TTC549 (cell line): ENCODE measurements around the gene NRXN3.

Experiments
- FAIRE-seq: peaks from 2 replicates; lab custom pipeline; 2012; peaks lifted over from hg19 to GRCh38; lab: Jason Lieb, UNC

The NRXN3 gene

DNA sequence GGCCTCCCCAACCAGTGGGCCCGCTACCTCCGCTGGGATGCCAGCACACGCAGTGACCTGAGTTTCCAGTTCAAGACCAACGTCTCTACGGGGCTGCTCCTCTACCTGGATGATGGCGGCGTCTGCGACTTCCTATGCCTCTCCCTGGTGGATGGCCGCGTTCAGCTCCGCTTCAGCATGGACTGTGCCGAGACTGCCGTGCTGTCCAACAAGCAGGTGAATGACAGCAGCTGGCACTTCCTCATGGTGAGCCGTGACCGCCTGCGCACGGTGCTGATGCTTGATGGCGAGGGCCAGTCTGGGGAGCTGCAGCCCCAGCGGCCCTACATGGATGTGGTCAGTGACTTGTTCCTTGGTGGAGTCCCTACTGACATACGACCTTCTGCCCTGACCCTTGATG, 73.0 kb downstream of the NRXN3 start:
- FAIRE-seq: no peak

- FAIRE-seq: no peak
These were observed 75.1 kb downstream of the NRXN3 start for GRCh38 chr14:78245238-78245637.

- FAIRE-seq: no peak
These were observed 78.4 kb downstream of the NRXN3 start for GRCh38 chr14:78248501-78249090.

- FAIRE-seq: no peak
These were observed 81.1 kb downstream of the NRXN3 start for GRCh38 chr14:78251308-78251707.

DNA sequence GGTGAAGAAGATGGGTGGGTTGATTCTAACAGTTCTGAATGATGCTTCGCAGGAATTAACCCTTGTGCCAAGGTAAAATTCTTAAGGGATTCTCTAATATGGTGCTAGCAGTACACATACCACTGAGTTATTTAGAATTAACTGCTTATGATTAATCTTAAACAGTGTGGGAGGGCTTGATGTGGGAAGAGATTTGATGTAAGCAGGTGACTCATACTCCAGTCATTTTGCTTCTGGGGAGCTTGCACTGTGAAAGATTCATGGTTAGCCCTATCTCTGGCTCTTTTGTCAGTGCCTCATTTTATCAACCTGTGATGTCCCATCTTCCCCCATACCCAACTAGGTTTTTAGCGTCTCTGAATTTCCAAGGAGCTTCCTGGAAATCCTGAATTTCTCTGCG, 83.8 kb downstream of the NRXN3 start:
- no peak for FAIRE-seq

- FAIRE-seq: no peak
These were observed 84.8 kb downstream of the NRXN3 start for GRCh38 chr14:78254911-78255461.

DNA sequence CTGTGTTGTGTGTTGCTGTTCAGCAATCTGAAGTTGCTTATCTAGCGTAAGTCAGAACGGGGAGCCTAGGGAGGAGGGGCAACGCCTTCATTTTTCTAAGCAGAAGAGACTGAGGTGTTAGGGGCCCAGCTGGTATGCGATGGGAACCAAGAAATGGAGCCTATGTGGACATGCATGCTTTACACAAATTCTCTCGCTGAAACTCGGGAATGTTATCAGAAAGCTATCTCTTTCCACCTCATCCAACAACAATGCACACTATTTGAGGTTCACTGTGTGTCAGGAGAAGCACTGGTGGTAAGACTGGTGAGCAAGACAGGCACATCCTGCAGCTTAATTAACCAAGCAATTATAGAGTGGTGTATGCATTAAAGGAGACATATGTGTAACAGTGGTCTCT, 89.7 kb downstream of the NRXN3 start:
- no peak for FAIRE-seq

DNA sequence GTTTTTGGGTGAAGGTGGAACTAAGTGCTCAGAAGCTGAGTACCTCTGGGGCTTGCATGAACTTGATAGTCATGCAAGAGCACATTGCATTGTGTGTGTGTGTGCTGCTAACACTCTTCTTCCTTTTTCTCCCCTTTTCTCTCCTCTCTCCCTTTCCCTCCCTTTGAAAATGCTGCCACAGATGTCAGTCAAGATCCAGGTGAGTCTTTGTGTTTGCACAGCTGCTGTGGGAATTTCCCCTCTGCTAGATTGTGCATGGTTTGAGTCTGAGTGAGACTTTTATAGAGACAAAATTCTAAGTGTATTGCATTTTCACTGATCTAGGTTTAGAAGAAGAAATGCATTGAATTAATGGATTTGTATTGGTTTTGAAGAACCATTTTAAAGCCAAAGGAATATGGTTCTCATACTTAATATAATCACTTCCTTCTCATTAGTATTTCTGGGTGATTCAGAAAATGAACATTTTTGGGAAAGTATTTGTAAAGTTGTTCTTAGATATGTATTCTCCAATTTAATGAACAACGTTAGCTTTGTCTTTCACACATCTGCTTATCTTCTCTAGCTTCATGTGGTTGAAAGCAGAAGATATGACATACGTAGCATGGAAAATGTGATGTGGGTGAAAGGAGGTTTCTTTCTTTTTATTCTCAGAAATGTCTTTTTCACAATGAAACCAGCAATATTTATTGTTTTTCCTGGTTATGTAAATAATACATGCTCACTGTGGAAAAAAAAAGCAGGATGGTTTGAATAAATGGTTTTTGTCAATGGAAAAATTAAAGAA, 108.5 kb downstream of the NRXN3 start:
- no peak for FAIRE-seq

DNA sequence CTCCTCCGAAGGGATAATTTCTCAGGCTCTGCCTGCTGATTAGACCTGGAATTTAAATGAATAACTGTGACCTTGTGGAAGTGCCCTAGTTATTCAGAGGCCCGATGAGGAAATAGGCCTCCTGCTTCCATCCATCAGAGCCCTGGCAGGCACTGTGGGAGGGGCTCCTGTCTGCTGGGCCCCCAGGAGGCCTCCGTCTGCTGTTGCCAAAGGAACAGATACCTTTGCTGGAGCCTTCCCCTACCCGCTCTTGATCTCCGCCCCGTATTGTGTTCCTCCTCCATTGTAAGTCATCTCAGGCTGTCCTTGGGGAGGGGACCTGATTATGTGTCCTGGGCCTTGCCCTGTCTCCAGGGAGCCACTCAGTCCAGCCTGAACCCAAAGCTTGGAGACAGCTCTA, 112.3 kb downstream of the NRXN3 start:
- FAIRE-seq: no peak

- no peak for FAIRE-seq
These were observed 116.0 kb downstream of the NRXN3 start for GRCh38 chr14:78286210-78286609.

- no peak for FAIRE-seq
These were observed 121.8 kb downstream of the NRXN3 start for GRCh38 chr14:78292003-78292402.

DNA sequence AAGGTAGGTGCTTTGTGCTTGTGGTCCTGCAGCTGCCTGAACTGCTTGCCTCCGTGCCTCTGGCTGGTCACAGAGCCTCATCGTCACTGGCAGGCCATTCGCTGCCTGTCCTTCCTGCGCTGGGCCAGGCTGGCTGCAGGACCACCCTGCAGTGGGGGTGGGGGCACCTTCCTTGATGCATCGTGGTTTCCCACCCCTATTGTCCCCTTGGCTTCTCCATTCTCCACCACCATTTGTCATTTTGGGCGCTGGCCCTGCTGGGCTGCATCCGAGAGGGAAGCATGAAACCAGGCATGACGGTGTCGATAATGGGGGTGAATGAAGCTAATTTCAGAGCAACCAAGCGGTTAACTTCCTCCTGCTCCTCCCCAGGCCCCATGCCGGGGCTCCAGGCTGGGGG, 127.7 kb downstream of the NRXN3 start:
- FAIRE-seq: no peak

GRCh38 chr14:78298298-78298697, 128.1 kb downstream of the NRXN3 start:
- no peak for FAIRE-seq

- FAIRE-seq: no peak
These were observed 132.7 kb downstream of the NRXN3 start for GRCh38 chr14:78302841-78303240.

- no peak for FAIRE-seq
These were observed 137.5 kb downstream of the NRXN3 start for GRCh38 chr14:78307671-78308070.

DNA sequence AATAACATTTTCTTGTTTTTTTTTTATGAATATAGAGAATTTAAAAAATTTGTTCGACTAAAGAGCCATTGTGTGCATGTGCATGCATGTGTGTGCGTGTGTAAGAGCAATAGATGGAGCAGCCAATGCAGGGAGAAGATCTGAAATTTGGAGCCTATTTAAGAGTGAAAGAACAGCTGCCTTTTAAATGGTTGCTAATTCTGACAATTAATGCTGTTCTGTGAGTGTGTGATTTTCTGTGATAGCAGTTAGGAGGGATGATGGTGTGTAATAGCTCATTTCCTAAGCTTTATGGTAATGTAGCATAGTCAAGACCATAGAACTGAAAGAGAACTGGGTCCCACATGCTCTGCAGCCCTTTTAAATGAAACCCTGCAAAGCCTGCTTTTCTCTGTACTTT, 137.9 kb downstream of the NRXN3 start:
- FAIRE-seq: no peak

DNA sequence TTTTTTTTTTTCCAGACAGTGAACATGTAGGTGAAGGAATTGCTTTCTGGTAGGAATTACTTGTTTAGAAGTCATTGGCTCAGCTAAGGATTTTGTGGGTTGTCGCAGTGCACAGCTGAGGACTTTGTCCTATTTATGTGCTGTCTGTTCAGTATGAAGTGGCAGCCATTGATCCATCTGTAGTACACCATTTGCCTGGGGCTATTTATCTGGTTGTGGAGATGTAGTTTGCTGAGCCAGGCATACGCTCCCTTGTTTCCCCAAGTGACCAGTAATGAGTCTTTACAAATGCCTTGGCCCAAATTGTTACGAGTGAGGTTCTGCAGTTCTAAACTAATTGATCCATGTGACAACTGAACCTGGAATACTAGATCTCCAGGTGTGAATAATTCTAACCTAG, 140.1 kb downstream of the NRXN3 start:
- no peak for FAIRE-seq

GRCh38 chr14:78313499-78313898, 143.3 kb downstream of the NRXN3 start:
- no peak for FAIRE-seq

GRCh38 chr14:78314484-78314883, 144.3 kb downstream of the NRXN3 start:
- no peak for FAIRE-seq

DNA sequence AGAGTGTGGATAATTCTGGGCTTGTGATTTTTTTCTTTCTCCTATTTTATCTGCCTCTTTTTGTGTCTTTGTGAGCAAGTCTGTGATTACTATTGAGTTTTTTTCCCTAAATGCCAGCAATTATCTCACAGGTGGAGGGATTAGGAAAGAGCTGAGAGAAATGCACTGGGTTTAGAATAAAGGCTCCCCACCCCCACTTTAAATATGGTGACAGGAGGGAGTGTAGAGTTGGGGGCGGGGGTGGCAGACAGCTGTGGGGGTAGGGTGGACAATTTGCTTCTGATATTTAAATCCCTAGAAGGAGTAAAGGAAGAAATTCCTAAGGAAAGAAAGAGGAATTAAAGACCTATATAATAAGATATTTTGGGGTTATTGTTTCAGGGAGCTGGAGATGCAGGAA, 145.9 kb downstream of the NRXN3 start:
- no peak for FAIRE-seq

DNA sequence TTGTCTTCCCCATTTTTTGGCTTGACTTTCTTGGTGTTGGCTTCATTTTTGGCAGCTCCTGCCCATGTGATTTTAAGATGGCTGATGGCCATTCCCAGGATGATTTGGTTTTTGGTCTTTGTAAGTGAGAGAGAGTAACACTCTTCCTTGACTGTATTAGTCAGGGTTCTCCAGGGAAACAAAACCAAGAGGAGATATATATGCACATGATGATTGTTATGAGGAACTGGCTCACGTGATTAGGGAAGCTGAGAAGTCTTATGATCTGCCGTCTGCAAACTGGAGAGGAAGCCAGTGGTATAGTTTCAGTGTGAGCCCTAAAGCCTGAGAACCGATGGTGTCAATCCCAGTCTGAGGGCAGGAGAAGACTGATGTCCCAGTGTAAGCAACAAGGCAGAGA, 146.6 kb downstream of the NRXN3 start:
- FAIRE-seq: no peak

GRCh38 chr14:78319406-78319805, 149.2 kb downstream of the NRXN3 start:
- FAIRE-seq: no peak

GRCh38 chr14:78319887-78320635, 149.9 kb downstream of the NRXN3 start:
- no peak for FAIRE-seq
